ENCODE results near the gene EXO5.
"Not testable (repeated sequence)": the region's sequence is repeated elsewhere in the genome, so short reads cannot be mapped to it uniquely, and the experiment has no call there.

Gene EXO5

GRCh38 chr1:40553017-40553416, 44.5 kb downstream of the EXO5 start:
- no peak for DNase-seq (ENCODE audit: low read depth)

GRCh38 chr1:40554807-40555206, 46.2 kb downstream of the EXO5 start:
- not testable (repeated sequence) for DNase-seq (ENCODE audit: low read depth)

GRCh38 chr1:40556121-40556520, 47.6 kb downstream of the EXO5 start:
- no peak for DNase-seq (ENCODE audit: low read depth)

- not testable (repeated sequence) for DNase-seq (ENCODE audit: low read depth)
These were observed 49.7 kb downstream of the EXO5 start for GRCh38 chr1:40558241-40558640.

- DNase-seq (ENCODE audit: low read depth) = no peak
These were observed 53.6 kb downstream of the EXO5 start for GRCh38 chr1:40562185-40562584.

GRCh38 chr1:40563266-40563665, 54.7 kb downstream of the EXO5 start:
- DNase-seq (ENCODE audit: low read depth) = no peak

- no peak for DNase-seq (ENCODE audit: low read depth)
These were observed 55.9 kb downstream of the EXO5 start for GRCh38 chr1:40564506-40564905.

GRCh38 chr1:40564913-40565312, 56.3 kb downstream of the EXO5 start:
- DNase-seq (ENCODE audit: low read depth) = no peak
